Parathyroid adenoma (tissue), 2 donors: Measurements from ENCODE around the gene ICE1.
"Not testable (repeated sequence)": the region's sequence is repeated elsewhere in the genome, so short reads cannot be mapped to it uniquely, and the experiment has no call there.

Experiments used
- H2AFZ ChIP-seq: fragments of 300-600 bp; sonication (generic); one replicate; pipeline ENCODE4 v1.7.0; 2017; ENCODE audit warnings: antibody characterized with exemption, mild to moderate bottlenecking
- H3K27ac ChIP-seq: fragments of 300-600 bp; sonication (generic); one replicate; pipeline ENCODE4 v1.7.0; 2017
- H3K27me3 ChIP-seq: fragments of 300-600 bp; sonication (generic); one replicate; pipeline ENCODE4 v1.7.0; 2017; ENCODE audit warnings: low read length; ENCODE audit not compliant: control insufficient read depth, insufficient read depth
- H3K36me3 ChIP-seq: fragments of 300-600 bp; sonication (generic); one replicate; pipeline ENCODE4 v1.7.0; 2017; ENCODE audit warnings: low read length; ENCODE audit not compliant: control insufficient read depth, insufficient read depth
- H3K4me1 ChIP-seq: fragments of 300-600 bp; sonication (generic); one replicate; pipeline ENCODE4 v1.7.0; 2017; ENCODE audit warnings: control low read depth
- H3K4me2 ChIP-seq: fragments of 300-600 bp; sonication (generic); one replicate; pipeline ENCODE4 v1.7.0; 2017; ENCODE audit warnings: low read length
- H3K4me3 ChIP-seq: fragments of 300-600 bp; sonication (generic); one replicate; pipeline ENCODE4 v1.7.0; 2017; ENCODE audit warnings: low read depth, low read length
- H3K79me2 ChIP-seq: fragments of 300-600 bp; sonication (generic); one replicate; pipeline ENCODE4 v1.7.0; 2017; ENCODE audit warnings: control low read depth
- H3K9ac ChIP-seq: fragments of 300-600 bp; sonication (generic); one replicate; pipeline ENCODE4 v1.7.0; 2017; ENCODE audit warnings: mild to moderate bottlenecking
- H3K9me3 ChIP-seq: fragments of 300-600 bp; sonication (generic); one replicate; pipeline ENCODE4 v1.7.0; 2017; ENCODE audit warnings: low read length; ENCODE audit not compliant: control insufficient read depth
- TF ChIP-seq, protein P1 (sequence below): fragments of 300-600 bp; sonication (generic); IDR thresholded peaks from one replicate; pipeline ENCODE4 v1.7.0; 2017; ENCODE audit warnings: antibody characterized with exemption, mild to moderate bottlenecking
- donor health status: primary hyperparathyroidism.

ICE1 gene

DNA sequence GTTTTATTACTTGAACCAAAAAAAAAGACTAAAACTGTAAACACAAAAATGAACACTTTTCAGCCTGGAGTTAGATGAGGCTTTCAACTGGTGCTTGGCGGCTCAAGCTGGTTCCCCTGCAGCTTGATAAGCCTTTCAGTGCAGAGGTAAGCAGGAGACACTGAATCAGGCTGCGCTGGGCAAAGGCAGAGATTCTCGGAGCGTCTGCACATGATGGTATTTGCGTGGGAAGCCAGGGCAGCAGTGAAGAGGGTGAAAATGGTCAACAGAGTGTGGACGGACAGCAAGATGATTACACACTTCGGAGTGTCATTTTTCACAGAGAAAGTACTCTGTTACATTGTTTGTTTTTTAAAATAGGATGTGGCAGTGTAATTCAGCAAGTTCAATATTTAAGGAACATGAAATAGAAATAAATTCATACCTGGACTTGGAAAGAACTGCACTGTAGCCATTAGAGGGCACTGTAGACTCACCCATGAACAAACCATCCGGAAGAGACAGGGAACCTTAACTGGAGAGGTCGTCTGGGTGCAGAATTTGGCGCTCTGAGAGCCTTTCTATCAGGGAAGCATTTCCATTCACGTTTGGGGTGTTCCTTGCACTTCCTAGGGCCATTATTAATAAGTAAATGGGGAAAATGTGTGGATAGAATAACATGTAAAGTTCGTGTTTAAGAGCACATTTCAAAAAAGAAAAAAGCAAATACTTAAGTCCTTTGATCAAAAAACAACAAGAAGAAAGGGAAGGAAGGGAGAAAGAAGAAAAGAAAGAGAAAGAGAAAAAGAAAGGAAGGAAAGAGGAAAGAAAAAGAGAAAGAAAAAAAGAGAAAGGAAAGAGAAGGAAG is 69.8 kb downstream of the ICE1 start:
- no peak overlapping the region for H3K4me3 ChIP-seq
- H3K36me3 ChIP-seq: no peaks in the 10 kb centered on the region
- no peak overlapping the region for H3K4me2 ChIP-seq
- no peak overlapping the region for H3K27ac ChIP-seq
- H3K9me3 ChIP-seq: no peaks in the 10 kb centered on the region
- H3K4me1 ChIP-seq: peaks cover 7% of the 10 kb centered on the region
- H2AFZ ChIP-seq: peak overlapping the region; percentile 6
- H3K9ac ChIP-seq: no peak overlapping the region
- TF ChIP-seq, protein P1, sequence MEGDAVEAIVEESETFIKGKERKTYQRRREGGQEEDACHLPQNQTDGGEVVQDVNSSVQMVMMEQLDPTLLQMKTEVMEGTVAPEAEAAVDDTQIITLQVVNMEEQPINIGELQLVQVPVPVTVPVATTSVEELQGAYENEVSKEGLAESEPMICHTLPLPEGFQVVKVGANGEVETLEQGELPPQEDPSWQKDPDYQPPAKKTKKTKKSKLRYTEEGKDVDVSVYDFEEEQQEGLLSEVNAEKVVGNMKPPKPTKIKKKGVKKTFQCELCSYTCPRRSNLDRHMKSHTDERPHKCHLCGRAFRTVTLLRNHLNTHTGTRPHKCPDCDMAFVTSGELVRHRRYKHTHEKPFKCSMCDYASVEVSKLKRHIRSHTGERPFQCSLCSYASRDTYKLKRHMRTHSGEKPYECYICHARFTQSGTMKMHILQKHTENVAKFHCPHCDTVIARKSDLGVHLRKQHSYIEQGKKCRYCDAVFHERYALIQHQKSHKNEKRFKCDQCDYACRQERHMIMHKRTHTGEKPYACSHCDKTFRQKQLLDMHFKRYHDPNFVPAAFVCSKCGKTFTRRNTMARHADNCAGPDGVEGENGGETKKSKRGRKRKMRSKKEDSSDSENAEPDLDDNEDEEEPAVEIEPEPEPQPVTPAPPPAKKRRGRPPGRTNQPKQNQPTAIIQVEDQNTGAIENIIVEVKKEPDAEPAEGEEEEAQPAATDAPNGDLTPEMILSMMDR: peak; percentile 76
- H3K79me2 ChIP-seq: no peaks in the 10 kb centered on the region
- H3K27me3 ChIP-seq: no peaks in the 10 kb centered on the region

DNA sequence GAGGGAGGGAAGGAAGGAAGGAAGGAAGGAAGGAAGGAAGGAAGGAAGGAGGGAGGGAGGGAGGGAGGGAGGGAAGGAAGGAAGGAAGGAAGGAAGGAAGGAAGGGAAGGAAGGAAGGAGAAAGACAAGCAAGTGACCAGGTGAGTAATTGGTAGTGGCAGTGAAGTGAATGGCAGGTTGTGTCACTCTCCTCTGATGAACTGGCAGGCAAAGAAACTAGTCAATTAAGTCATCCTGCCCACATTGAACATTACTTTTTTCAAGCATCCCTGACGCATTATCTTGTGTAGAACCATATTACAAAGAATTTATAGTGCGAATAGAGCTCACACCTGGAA is 70.4 kb downstream of the ICE1 start:
- H3K9ac ChIP-seq, H2AFZ ChIP-seq, H3K27ac ChIP-seq, H3K79me2 ChIP-seq, H3K4me3 ChIP-seq, H3K27me3 ChIP-seq, H3K4me1 ChIP-seq, H3K9me3 ChIP-seq, H3K36me3 ChIP-seq, H3K4me2 ChIP-seq: not testable (repeated sequence)

DNA sequence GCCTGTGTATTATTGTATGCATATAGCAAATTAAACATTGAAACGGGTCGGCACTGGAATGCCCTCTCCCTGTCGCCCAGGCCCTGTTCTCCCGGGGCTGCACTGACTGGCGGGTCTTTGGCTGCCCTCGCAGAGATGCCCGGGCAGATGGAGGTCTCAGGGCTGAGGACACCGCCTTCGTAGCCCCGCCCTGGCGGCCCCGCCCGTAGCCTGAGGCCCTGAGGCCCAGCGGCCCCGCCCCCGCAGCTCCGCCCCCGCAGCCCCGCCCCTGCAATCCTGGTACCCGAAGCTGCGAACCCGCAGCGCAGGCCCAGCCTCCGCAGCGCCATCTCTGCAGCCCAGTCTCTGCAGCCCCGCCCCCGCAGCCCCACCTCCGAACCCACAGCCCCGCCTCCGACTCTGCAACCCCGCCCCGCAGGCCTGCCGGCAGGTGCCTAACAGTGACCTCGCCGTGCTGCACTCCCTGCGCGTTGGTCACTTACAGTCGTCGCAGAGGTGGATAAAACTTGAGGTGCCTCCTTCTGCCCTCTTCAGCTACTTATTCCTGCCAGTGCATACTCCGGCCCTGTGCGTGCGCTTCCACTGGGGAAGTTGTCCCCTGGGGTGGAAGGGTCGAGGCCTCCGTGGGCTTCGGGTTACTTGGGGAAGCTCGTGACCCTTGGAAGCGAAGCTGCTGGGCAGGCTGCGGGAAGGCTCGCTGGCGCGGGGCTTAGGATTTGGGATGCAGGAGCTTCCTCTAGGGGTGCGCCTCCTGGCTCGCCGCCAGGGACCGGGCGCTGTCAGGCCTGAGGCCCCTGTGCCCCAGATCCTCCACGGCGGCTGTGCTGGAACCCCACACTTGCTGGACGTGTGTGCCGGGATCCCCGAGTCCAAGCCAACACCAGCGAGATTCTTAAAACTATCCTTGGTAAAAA is 72.3 kb downstream of the ICE1 start:
- no peaks in the 10 kb centered on the region for H3K79me2 ChIP-seq
- peaks cover 7% of the 10 kb centered on the region for H3K4me1 ChIP-seq
- no peaks in the 10 kb centered on the region for H3K36me3 ChIP-seq
- H2AFZ ChIP-seq: peak overlapping the region; percentile 72
- H3K9me3 ChIP-seq: no peaks in the 10 kb centered on the region
- peak overlapping the region; percentile 29 for H3K4me2 ChIP-seq
- no peak overlapping the region for H3K9ac ChIP-seq
- TF ChIP-seq, protein P1: no peak
- no peaks in the 10 kb centered on the region for H3K27me3 ChIP-seq
- H3K4me3 ChIP-seq: no peak overlapping the region
- no peak overlapping the region for H3K27ac ChIP-seq

DNA sequence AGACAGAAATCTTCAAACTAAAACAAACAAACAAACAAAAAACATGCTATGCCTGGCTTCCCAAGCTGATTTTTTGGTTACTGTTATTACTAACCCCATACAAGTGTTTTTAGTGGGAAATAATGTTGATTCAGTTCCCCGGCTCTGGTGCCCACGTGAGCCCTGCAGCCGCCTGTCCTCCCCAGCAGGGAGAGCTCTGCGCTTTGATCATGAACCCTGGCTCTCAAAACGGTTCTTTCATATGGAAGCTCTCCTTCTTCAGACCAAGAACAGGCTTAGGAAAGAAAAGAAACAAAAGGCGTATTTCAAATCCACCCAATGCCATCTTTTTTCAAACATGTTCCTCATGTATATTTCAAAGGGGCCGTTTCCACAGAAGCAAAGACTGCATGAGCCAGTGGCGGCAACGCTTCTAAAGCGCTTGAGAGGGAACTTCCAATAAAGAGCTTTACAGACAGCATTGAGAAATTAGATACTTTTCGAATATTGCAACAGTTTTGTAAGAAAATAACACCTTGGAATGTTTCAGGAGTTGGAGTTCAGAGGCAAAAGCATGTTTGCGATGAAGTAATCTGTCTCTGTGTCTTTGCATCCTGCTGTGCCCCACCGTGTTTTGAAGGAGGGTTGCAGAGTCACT is 74.8 kb downstream of the ICE1 start:
- no peak overlapping the region for H3K4me3 ChIP-seq
- no peak overlapping the region for H3K9ac ChIP-seq
- no peak overlapping the region for H3K27ac ChIP-seq

More for the DNA sequence above, 74.8 kb downstream of the ICE1 start:
- Histone ChIP-seq H3K79me2 (no peaks in the 10 kb centered on the region), H3K9me3 (no peaks in the 10 kb centered on the region), H2AFZ (no peak overlapping the region), H3K4me2 (no peak overlapping the region), H3K36me3 (no peaks in the 10 kb centered on the region), H3K27me3 (no peaks in the 10 kb centered on the region), H3K4me1 (no peaks in the 10 kb centered on the region)
- TF ChIP-seq, protein P1: peak; percentile 60
